Pancreas (tissue), 10 donors: Measurements from ENCODE around the gene TP53BP2. TPM values are rescaled to one million over a fixed set of nuclear protein-coding genes. Genes with fewer than 3 reads are reported as not detected.
"Not testable (repeated sequence)": the region's sequence is repeated elsewhere in the genome, so short reads cannot be mapped to it uniquely, and the experiment has no call there.

Source experiments
- ATAC-seq, 4 donors: fragments of 200-7000 bp; cut with Tn5 transposase; one replicate each; pipeline versions ENCODE4 v1.8.0 to v1.9.1; 2020; ENCODE audit warnings: mild to moderate bottlenecking in 4 of 4, moderate library complexity in 4 of 4
- DNase-seq, 6 donors: peaks; one replicate each; pipeline ENCODE4 v3.0.0-alpha.2; 2020
- FAIRE-seq: peaks from 2 replicates; lab custom pipeline; 2012; peaks lifted over from hg19 to GRCh38; lab: Jason Lieb, UNC
- H3K27ac ChIP-seq, 4 donors: fragments of 200-600 bp; sonication (generic); 1 replicate in 3 of 4; 2 replicates in 1 of 4; pipeline versions ENCODE4 v1.5.0 to v1.8.0; 2020
- H3K27me3 ChIP-seq, 4 donors: fragments of 200-600 bp; one replicate each; pipeline ENCODE4 v1.8.0; 2021
- H3K36me3 ChIP-seq, 3 donors: fragments of 200-600 bp; sonication (generic) in 1 of 3; one replicate each; pipeline versions ENCODE4 v1.5.0 to v1.8.0; 2020 to 2021
- H3K4me1 ChIP-seq, 3 donors: fragments of 200-600 bp; one replicate each; pipeline ENCODE4 v1.8.0; 2021
- H3K4me3 ChIP-seq, 4 donors: fragments of 200-600 bp; sonication (generic) in 2 of 4; one replicate each; pipeline versions ENCODE4 v1.5.0 to v1.8.0; 2020 to 2021
- H3K9me3 ChIP-seq, 4 donors: fragments of 200-600 bp; one replicate each; pipeline ENCODE4 v1.8.0; 2021
- CTCF ChIP-seq, 4 donors: fragments of 200-600 bp; sonication (generic) in 3 of 4; IDR thresholded peaks; one replicate each; pipeline versions ENCODE4 v1.5.0 to v1.8.0; 2021; ENCODE audit warnings: antibody characterized with exemption in 4 of 4
- whole genome bisulfite sequencing, 2 donors: extraction: QIAGEN DNeasy Blood & Tissue Kit; methylation state at CpG; one replicate each; pipeline ENCODE4 v1.1.7; 2013; 5-methylcytosine and 5-hydroxymethylcytosine counted together
- intact Hi-C, 3 donors: fragments of 100-400 bp; cut with DNase I; formaldehyde crosslinking; loops; one replicate each; pipeline versions ENCODE4 v1.11.1 to v1.14.2; 2022
- polyA plus RNA-seq, 2 donors: library from polyadenylated mRNA; stranded (reverse); fragments of 200-250 nt; gene quantifications; one replicate each; pipeline ENCODE4 v1.2.3, GENCODE V29; 2013
- total RNA-seq, 6 donors: library from RNA; stranded (reverse); fragmentation: NEBNext Ultra II Directional in 4 of 6; extraction: Animal tissue kit (Norgen Biotek cat#: 25700) in 4 of 6; gene quantifications; one replicate each; pipeline versions ENCODE4 v1.2.1 to v1.2.4, GENCODE V29; 2021 to 2023
- donor health status: healthy with polysubstance abuse.
- donor health status: DM: no; HTN: no; CAD: no; lungs with moderate emphysema.
- donor health status: DM: no; HTN: no; CAD: no.
- donor health status: control.
- donor health status: control.
- donor health status: Bipolar disorder and iron deficiency.
- donor health status: DM: yes; HTN: yes; CAD: no.
- donor health status: DM: no; HTN: no; CAD: no.
- donor health status: DM: no; HTN: no; CAD: no.
- donor health status: DM: yes; HTN: yes; CAD: no.

Gene TP53BP2
- total and polyA plus RNA-seq, 8 donors, result 5.5 to 31.7 (median 14.1) TPM

- DNase-seq (no peak), FAIRE-seq (no peak), ATAC-seq (no peak)
- no peak overlapping the region for H3K4me3 ChIP-seq
- peaks cover 0 to 5% (median 0%) of the 10 kb centered on the region in 3 donors for H3K36me3 ChIP-seq
- peak overlapping the region in 1 of 4 donors; percentile 38 for H3K27ac ChIP-seq
- H3K4me1 ChIP-seq, result peaks cover 6 to 18% (median 7%) of the 10 kb centered on the region in 3 donors
- no peaks in the 10 kb centered on the region for H3K27me3 ChIP-seq
- no peak for TF ChIP-seq CTCF (IDR thresholded peaks at IDR 0.05)
- WGBS, 2 donors, result 91 to 93% methylated on average over 6 of the region's 6 CpGs
- no peaks in the 10 kb centered on the region for H3K9me3 ChIP-seq
- intact Hi-C loops, result no loop called here
Measured at GRCh38 chr1:223741861-223742260, 103.9 kb downstream of the TP53BP2 start.

GRCh38 chr1:223740038-223740736, 105.6 kb downstream of the TP53BP2 start:
- Histone ChIP-seq H3K4me1 (peaks cover 6 to 18% (median 7%) of the 10 kb centered on the region in 3 donors), H3K27ac (peak overlapping the region; percentile 50 to 83 (median 70))
- FAIRE-seq, DNase-seq, H3K4me3 ChIP-seq, H3K27me3 ChIP-seq, intact Hi-C loops, H3K9me3 ChIP-seq, H3K36me3 ChIP-seq: not testable (repeated sequence)
- 66 to 75% methylated on average over 10 of the region's 10 CpGs for WGBS, 2 donors
- ATAC-seq, result peak in 3 of 4 donors; percentile 26 to 34 (median 31)

GRCh38 chr1:223739366-223740037, 106.2 kb downstream of the TP53BP2 start:
- 64 to 69% methylated on average over 7 of the region's 7 CpGs for WGBS, 2 donors
- Histone ChIP-seq H3K4me3 (no peak overlapping the region), H3K27ac (peak overlapping the region; percentile 50 to 83 (median 70)), H3K36me3 (no peaks in the 10 kb centered on the region), H3K4me1 (peaks cover 6 to 18% (median 7%) of the 10 kb centered on the region in 3 donors), H3K27me3 (no peaks in the 10 kb centered on the region), H3K9me3 (no peaks in the 10 kb centered on the region)
- intact Hi-C loops, result no loop called here
- DNase-seq, result peak in 1 of 6 donors; percentile 20
- TF ChIP-seq CTCF (IDR thresholded peaks at IDR 0.05), result no peak
- ATAC-seq, result peak; percentile 36 to 74 (median 62)
- no peak for FAIRE-seq

- Histone ChIP-seq H3K27me3 (no peaks in the 10 kb centered on the region), H3K4me3 (peak overlapping the region in 1 of 4 donors; percentile 0), H3K4me1 (peaks cover 6 to 22% (median 7%) of the 10 kb centered on the region in 3 donors), H3K9me3 (no peaks in the 10 kb centered on the region), H3K27ac (peak overlapping the region; percentile 51 to 83 (median 70)), H3K36me3 (no peaks in the 10 kb centered on the region)
- ATAC-seq (peak; percentile 80 to 85 (median 80)), DNase-seq (peak in 4 of 6 donors; percentile 50 to 68 (median 54)), FAIRE-seq (no peak)
- intact Hi-C loops, result no loop called here
- TF ChIP-seq CTCF (IDR thresholded peaks at IDR 0.05), result no peak
- WGBS, 2 donors, result 34 to 46% methylated on average over 14 of the region's 14 CpGs
Measured at GRCh38 chr1:223738465-223739365, 107.0 kb downstream of the TP53BP2 start.

GRCh38 chr1:223737342-223737741, 108.4 kb downstream of the TP53BP2 start:
- no peak overlapping the region for H3K4me3 ChIP-seq
- H3K4me1 ChIP-seq, result peaks cover 12 to 36% (median 13%) of the 10 kb centered on the region in 3 donors
- DNase-seq, result no peak
- WGBS, 2 donors, result 77 to 88% methylated on average over 6 to 7 of the region's 7 CpGs
- no peaks in the 10 kb centered on the region for H3K36me3 ChIP-seq
- no peaks in the 10 kb centered on the region for H3K9me3 ChIP-seq
- peak overlapping the region in 1 of 4 donors; percentile 73 for H3K27ac ChIP-seq
- intact Hi-C loops, result no loop called here
- no peaks in the 10 kb centered on the region for H3K27me3 ChIP-seq
- no peak for TF ChIP-seq CTCF (IDR thresholded peaks at IDR 0.05)
- FAIRE-seq, result no peak
- no peak for ATAC-seq

- DNase-seq, intact Hi-C loops, H3K27ac ChIP-seq, ATAC-seq, H3K36me3 ChIP-seq, H3K9me3 ChIP-seq, H3K27me3 ChIP-seq, FAIRE-seq, H3K4me3 ChIP-seq: not testable (repeated sequence)
- H3K4me1 ChIP-seq, result peaks cover 12 to 38% (median 14%) of the 10 kb centered on the region in 3 donors
- WGBS, 2 donors, result 95 to 96% methylated on average over 5 of the region's 5 CpGs
Measured at GRCh38 chr1:223736638-223737037, 109.1 kb downstream of the TP53BP2 start.
